NCI-H748 (cell line): Measurements from ENCODE around the gene AGMO.
"Not testable (repeated sequence)": the region's sequence is repeated elsewhere in the genome, so short reads cannot be mapped to it uniquely, and the experiment has no call there.

ENCODE experiments used
- DNase-seq: peaks from one replicate; lab custom pipeline; 2025; ENCODE audit not compliant: unreplicated experiment; lab: John Stamatoyannopoulos, UW

AGMO gene

DNA sequence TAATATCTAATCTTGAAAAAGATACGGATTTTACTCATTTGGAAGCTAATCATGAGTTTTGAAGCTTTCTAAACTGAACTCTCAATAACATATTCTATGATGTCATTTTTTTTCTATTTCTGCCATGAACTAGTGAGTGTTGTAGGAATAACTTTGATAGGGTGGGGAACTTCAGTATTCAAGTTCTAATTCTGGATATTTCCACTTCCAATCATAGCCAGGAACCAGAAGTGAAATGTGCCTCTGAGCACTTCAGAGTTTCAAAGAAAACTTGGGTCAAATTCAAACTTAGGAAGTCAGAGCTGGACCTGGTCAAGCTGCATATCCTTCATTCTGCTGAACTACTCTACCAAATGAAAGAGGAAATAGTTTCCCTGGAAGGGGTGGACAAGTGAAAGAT, 847 bp downstream of the AGMO start:
- DNase-seq, result no peak

DNA sequence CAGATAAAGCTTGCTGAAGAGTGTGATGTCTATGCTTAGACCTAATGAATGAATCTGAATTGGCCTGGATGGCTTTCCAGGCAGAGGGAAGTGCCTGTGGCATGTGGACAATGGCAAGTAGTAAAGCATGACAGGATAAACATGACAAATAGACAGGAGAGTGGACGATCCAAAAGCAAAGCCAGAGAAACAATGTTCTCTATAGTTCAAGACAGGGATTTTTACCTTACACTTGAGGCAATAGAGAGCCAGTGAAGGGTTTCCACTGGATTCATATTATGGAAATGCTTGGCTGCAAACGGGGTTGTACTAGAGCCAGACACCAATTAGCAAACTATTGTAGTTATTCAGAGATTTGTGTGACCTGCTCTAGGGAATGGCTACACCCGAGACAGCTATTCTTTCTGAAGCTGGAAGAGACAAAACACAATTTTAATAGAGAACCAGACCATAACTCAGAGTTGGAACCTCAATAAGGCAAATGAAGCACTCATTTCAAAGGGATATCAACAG, 2.3 kb downstream of the AGMO start:
- DNase-seq, result peak; percentile 85

- peak; percentile 37 for DNase-seq
Observed at GRCh38 chr7:15558756-15559155, 3.1 kb downstream of the AGMO start.

GRCh38 chr7:15557686-15558085, 4.1 kb downstream of the AGMO start:
- no peak for DNase-seq

DNA sequence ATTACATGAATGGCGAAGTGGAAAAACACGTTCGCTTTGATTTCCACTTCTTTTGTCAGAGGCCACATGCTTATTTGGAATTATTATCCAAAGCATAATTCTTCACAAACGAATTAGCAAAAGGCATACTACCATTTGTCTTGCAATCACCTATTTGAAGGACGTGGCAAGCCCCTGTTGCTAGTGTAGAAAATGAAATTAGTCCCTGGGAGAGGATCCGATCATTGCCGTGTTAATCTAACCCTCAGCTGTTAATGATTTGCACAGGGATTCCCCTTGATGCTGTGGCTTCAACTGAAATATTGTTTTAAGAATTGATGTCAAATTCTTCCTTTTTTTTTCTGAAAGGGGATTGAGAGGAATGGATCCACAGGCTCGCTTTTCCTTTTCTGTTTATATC, 4.6 kb downstream of the AGMO start:
- peak; percentile 75 for DNase-seq

DNA sequence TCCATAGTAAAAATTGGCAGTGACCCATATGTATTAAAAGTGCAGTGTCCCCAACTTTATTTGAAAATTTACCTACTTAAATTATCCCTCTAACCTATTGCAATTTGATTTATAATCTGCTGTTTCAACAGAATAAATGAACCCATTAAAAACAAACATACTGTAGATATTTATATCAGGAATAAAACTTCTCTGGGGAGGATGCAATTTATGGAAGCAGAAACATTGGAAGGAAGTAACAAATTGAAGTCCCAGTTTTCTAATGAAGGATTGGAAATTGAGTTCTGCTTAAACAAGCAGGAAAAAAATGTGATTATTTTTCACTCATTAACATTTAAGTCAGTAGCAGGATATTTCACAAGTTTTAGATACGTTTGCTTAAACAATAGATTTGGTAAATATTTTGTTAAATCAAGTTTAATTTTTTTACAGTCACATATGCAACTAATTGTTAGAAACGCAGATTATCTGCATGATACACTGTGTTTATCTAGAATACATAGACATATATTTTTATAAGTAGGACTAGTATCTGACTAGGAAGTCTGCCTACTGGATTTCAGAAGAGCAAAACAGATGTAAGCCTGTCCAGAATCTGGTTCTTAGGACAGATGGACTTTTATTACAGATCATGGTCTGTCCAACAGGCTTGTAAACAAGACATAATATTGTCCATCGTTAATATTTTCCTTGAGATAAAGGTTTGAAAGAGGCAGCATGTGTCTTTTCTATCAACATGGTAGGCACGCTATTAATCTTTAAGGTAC, 5.3 kb downstream of the AGMO start:
- peak; percentile 64 for DNase-seq

- peak; percentile 85 for DNase-seq
Observed at GRCh38 chr7:15555381-15555859, 6.4 kb downstream of the AGMO start.

DNA sequence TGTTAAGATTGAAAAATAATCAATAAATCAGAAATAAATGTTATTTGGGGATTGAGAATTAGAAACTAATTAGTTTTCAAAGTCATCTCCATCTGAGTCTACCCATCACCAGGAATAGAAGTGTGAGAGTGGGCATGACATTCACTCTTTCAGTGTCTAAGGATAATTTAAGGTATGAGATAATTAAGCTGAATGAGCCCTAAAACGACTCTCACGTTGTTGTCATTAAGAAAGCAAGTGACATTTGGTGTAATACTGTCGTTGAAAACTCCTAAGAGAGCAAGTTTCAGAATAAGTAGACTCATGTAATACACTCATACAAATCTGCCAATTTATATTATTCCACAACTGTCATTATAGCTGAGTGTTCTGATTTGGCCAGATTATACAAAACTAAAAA, 7.1 kb downstream of the AGMO start:
- DNase-seq, result peak; percentile 48

DNA sequence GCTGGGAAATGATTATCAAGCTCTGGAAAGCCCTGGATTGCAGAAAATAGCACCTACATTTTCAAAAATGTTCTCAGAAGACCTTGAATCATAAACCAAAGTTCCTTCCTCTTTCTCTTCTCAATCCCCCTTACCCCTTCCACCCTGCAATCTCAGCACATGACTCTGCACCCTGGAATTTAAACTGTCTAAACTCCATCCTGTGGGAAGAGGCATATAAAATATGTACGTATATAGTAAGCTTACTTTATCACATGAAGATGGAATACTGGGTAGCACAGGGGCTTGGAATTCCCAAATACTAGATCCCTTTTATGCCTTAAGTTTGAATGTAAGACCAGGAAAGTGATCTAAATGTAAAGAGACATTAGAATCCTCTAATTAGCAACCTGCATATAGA, 7.7 kb downstream of the AGMO start:
- DNase-seq, result no peak

- not testable (repeated sequence) for DNase-seq
Observed at GRCh38 chr7:15547320-15547719, 14.5 kb downstream of the AGMO start.

DNA sequence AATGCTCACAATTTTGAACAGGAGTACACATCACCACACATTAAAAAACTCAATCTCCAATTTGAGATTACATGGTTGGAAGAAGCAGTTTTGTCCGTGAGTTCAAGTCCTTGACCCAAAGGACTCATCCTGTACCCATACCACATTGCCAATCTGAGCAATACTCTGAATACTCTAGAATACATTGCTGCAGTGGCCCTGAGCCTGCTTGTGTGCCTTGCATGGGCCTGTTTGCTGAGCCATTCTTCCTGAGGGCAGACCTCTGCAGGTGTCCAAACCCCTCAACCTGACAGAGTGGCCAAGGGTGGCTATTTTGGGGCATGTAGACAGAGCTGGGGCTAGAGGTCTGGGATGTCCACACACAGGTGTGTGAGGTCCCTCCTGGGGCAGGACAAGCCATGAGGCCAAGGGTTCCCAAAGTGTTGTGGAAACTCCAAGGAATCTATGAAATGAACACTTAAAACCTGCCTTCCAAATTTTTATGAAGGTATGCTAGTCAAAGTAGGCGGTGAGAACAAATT, 15.5 kb downstream of the AGMO start:
- DNase-seq, result no peak

GRCh38 chr7:15544050-15544449, 17.8 kb downstream of the AGMO start:
- no peak for DNase-seq

DNA sequence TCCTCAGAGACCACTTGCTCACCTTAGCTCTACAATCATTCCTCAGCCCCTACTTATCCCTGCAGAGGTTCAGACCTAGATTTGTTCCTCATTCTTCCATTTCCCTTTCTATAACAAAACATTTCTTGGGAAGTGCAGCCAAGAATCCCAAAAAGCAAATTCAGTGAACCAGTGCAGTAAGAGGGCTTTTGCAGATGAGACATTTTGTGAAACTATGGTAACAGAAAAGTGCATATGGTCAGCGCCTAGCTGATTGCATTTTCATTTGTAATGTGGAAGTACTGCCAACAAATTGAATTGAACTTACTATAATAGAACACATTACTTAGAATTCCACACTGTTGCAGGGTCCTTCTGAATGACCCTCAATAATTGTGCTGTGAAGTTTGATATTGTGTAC, 18.6 kb downstream of the AGMO start:
- DNase-seq, result no peak

DNA sequence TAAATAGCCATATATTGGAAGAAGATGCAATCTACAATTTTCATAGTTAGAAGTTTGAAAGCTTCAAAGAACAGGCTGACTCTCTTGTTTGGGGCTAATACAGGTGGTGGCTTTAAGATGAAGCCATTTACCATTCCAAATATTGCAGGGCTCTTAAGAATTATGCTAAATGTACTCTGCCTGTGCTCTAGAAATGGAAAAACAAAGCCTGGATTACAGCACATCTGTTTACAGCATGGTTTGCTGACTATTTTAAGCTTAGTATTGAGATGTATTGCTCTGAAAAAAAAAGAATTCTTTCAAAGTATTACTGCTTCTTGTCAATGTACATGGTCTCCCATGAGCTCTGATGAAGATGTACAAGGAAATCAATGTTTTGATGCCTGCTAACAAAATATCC, 34.2 kb downstream of the AGMO start:
- DNase-seq, result no peak

DNA sequence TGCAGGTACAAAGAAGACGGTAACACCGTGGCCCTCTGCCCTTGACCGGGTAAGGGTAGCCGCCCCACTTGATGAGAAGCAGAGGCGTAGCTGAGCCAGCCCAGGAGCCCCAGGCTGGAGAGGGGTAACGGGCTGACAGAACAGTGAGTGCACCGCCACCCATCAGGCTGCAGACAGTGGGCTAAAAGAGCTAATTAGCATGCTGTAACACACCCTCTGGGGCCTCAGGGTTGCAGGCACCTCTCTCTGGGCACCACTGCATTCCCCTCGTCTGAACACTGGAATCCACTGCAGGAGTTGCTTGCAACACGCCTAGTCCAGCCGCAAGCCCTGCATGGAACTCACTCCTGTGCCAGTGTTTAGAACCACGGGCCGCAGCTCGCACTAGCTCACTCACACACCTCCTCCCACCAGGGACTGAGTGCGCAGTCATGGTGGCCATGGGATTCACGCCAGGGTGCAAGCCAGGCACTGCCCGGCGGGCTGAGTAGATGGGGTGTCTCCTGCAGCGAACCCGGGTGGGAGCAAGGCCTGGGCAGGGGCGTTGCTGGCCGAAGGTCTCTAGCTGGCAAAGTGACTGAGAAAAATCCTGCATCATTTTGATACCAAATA, 36.1 kb downstream of the AGMO start:
- no peak for DNase-seq

GRCh38 chr7:15524077-15524476, 37.7 kb downstream of the AGMO start:
- DNase-seq, result no peak

GRCh38 chr7:15517865-15518264, 44.0 kb downstream of the AGMO start:
- not testable (repeated sequence) for DNase-seq

DNA sequence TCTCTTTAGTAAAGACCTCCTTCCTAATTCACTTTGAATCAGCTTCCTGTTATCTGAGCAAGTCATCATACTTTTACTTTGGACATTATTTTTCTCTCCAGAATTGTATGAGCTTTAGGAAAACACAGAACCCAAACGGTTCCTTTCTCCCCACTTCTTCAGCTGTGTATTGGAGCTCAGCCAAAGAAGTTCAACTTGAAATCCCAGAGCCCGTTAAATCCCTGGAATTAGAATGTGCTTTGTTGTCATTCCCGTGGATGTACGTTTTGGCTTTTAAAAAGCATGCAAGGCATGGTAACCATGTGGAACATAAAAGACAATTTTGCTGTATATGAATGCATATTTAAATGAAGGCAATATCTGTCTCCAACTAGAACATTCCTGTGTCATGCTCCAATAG, 46.6 kb downstream of the AGMO start:
- DNase-seq, result no peak

GRCh38 chr7:15508258-15508657, 53.6 kb downstream of the AGMO start:
- peak; percentile 71 for DNase-seq

DNA sequence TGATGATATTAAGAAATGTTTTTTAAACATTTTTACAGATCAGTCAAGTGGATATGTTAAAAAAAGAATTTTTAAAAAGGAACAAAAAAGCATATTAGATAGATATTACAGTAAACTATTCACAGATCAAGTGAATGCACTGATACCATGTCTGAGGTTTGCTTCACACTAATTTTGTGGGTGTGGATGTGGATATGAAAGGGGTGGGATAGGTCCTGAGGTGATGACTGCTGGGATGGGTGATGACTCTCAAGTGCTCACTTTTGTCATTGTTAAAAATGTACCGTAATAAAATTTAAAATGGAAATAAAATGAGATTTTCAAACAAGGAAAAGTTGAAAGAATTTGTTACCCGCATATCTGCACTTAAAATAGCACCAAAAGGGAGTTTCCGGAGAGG, 54.1 kb downstream of the AGMO start:
- peak; percentile 52 for DNase-seq

DNA sequence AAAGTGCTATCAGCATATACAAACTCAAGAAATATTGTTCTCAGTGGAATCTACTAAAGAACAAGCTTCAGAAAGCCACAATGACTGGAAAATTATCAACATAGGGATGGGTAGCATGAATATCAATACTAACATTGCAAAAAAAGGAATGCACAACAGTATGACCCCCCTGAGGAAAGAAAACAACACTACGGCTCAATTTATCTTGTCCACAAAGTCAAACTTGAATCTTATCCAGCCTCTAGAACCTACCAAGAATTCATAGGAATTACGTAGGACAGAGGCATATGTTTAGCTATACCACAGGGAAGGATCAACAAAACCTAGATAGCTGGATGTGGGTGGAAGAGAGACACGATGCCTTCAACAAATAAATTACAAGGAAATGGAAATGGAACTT, 54.6 kb downstream of the AGMO start:
- DNase-seq, result peak; percentile 14

GRCh38 chr7:15505761-15506160, 56.1 kb downstream of the AGMO start:
- DNase-seq, result no peak
